NCI-H82 treated with DMSO at 0.1 percent for 48 hours (cell line): ENCODE data around the gene TMEM181.

Experiments used
- DNase-seq: peaks from one replicate; lab custom pipeline; 2025; ENCODE audit not compliant: unreplicated experiment; lab: John Stamatoyannopoulos, UW

The TMEM181 gene

GRCh38 chr6:158680481-158680880 is 120.6 kb downstream of the TMEM181 start:
- DNase-seq = no peak

DNA sequence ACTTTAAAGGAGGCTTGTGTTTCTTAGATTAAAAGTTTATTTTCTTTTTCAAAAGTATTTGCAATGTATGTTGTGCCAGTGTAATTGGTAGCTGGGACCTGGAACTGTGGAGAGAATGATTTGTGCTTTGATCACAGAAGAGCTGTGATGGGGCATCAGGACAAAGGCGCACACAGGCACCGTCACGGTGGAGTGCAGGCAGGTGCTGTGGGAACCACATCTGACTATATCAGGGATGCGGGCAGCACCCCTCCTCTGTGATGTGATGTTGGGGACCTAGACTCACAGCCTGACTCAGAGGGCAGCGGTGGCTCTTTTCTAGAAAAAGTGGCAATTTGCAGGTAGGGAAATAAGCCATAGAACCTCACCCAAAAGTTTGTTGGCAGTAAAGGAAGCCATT is 124.4 kb downstream of the TMEM181 start:
- no peak for DNase-seq

- DNase-seq = no peak
Measured at GRCh38 chr6:158684745-158685324, 124.9 kb downstream of the TMEM181 start.
